ENCODE measurements around the gene HK2.
"Not testable (repeated sequence)": the region's sequence is repeated elsewhere in the genome, so short reads cannot be mapped to it uniquely, and the experiment has no call there.

The HK2 gene

GRCh38 chr2:74891136-74891764, 57.3 kb downstream of the HK2 start:
- Histone ChIP-seq H3K4me1 (ENCODE audit: insufficient read depth, low read length) (no peaks in the 10 kb centered on the region), H3K9ac (ENCODE audit: low read depth, low read length) (no peak overlapping the region), H3K79me2 (ENCODE audit: insufficient read depth, low read length) (no peaks in the 10 kb centered on the region), H3K4me3 (ENCODE audit: low read depth in 1 of 2, low read length in 2 of 2) (no peak overlapping the region), H3K27me3 (ENCODE audit: insufficient read depth, low read length, poor library complexity) (no peaks in the 10 kb centered on the region), H3K36me3 (ENCODE audit: insufficient read depth, low read length) (peaks cover 74% of the 10 kb centered on the region), H3K27ac (ENCODE audit: low read length) (no peak overlapping the region), H2AFZ (ENCODE audit: low read depth, low read length) (no peak overlapping the region), H4K20me1 (ENCODE audit: insufficient read depth, low read length) (no peaks in the 10 kb centered on the region), H3K9me3 (ENCODE audit: insufficient read depth, low read length, severe bottlenecking) (no peaks in the 10 kb centered on the region), H3K4me2 (ENCODE audit: insufficient read depth, low read length) (no peak overlapping the region)
- DNase-seq = no peak
- no peak for TF ChIP-seq CTCF (IDR thresholded peaks at IDR 0.05; ENCODE audit: borderline replicate concordance, extremely low read depth, low read length, poor library complexity, severe bottlenecking)
- no peak for TF ChIP-seq EZH2 (IDR thresholded peaks at IDR 0.05; ENCODE audit: borderline replicate concordance, low read depth, low read length, severe bottlenecking)
- no peak for ATAC-seq (ENCODE audit: insufficient read depth, low read depth)

- H3K4me3 ChIP-seq (ENCODE audit: low read depth in 1 of 2, low read length in 2 of 2); H3K9ac ChIP-seq (ENCODE audit: low read depth, low read length); H3K27me3 ChIP-seq (ENCODE audit: insufficient read depth, low read length, poor library complexity); DNase-seq; H3K4me2 ChIP-seq (ENCODE audit: insufficient read depth, low read length); H2AFZ ChIP-seq (ENCODE audit: low read depth, low read length); H4K20me1 ChIP-seq (ENCODE audit: insufficient read depth, low read length); H3K27ac ChIP-seq (ENCODE audit: low read length); H3K9me3 ChIP-seq (ENCODE audit: insufficient read depth, low read length, severe bottlenecking); ATAC-seq (ENCODE audit: insufficient read depth, low read depth); H3K4me1 ChIP-seq (ENCODE audit: insufficient read depth, low read length); H3K79me2 ChIP-seq (ENCODE audit: insufficient read depth, low read length): not testable (repeated sequence)
- peaks cover 68% of the 10 kb centered on the region for H3K36me3 ChIP-seq (ENCODE audit: insufficient read depth, low read length)
Measured at GRCh38 chr2:74891816-74892215, 57.9 kb downstream of the HK2 start.

GRCh38 chr2:74892609-74893008, 58.7 kb downstream of the HK2 start:
- Histone ChIP-seq H3K27ac (ENCODE audit: low read length) (no peak overlapping the region), H3K4me3 (ENCODE audit: low read depth in 1 of 2, low read length in 2 of 2) (no peak overlapping the region), H3K4me1 (ENCODE audit: insufficient read depth, low read length) (no peaks in the 10 kb centered on the region), H3K9ac (ENCODE audit: low read depth, low read length) (no peak overlapping the region), H3K9me3 (ENCODE audit: insufficient read depth, low read length, severe bottlenecking) (no peaks in the 10 kb centered on the region), H3K79me2 (ENCODE audit: insufficient read depth, low read length) (no peaks in the 10 kb centered on the region), H3K4me2 (ENCODE audit: insufficient read depth, low read length) (no peak overlapping the region), H3K36me3 (ENCODE audit: insufficient read depth, low read length) (peaks cover 60% of the 10 kb centered on the region), H4K20me1 (ENCODE audit: insufficient read depth, low read length) (no peaks in the 10 kb centered on the region), H3K27me3 (ENCODE audit: insufficient read depth, low read length, poor library complexity) (no peaks in the 10 kb centered on the region), H2AFZ (ENCODE audit: low read depth, low read length) (no peak overlapping the region)
- ATAC-seq (ENCODE audit: insufficient read depth, low read depth) (no peak), DNase-seq (no peak)
- TF ChIP-seq CTCF (IDR thresholded peaks at IDR 0.05; ENCODE audit: borderline replicate concordance, extremely low read depth, low read length, poor library complexity, severe bottlenecking) (no peak), EZH2 (IDR thresholded peaks at IDR 0.05; ENCODE audit: borderline replicate concordance, low read depth, low read length, severe bottlenecking) (no peak)

- no peak overlapping the region for H3K4me2 ChIP-seq (ENCODE audit: insufficient read depth, low read length)
- no peak overlapping the region for H2AFZ ChIP-seq (ENCODE audit: low read depth, low read length)
- no peaks in the 10 kb centered on the region for H3K9me3 ChIP-seq (ENCODE audit: insufficient read depth, low read length, severe bottlenecking)
- no peaks in the 10 kb centered on the region for H3K4me1 ChIP-seq (ENCODE audit: insufficient read depth, low read length)
- H3K27ac ChIP-seq (ENCODE audit: low read length) = no peak overlapping the region
- H3K27me3 ChIP-seq (ENCODE audit: insufficient read depth, low read length, poor library complexity) = no peaks in the 10 kb centered on the region
- H3K36me3 ChIP-seq (ENCODE audit: insufficient read depth, low read length) = peaks cover 53% of the 10 kb centered on the region
- H3K9ac ChIP-seq (ENCODE audit: low read depth, low read length) = no peak overlapping the region
- TF ChIP-seq CTCF (IDR thresholded peaks at IDR 0.05; ENCODE audit: borderline replicate concordance, extremely low read depth, low read length, poor library complexity, severe bottlenecking) = no peak
- no peak for TF ChIP-seq EZH2 (IDR thresholded peaks at IDR 0.05; ENCODE audit: borderline replicate concordance, low read depth, low read length, severe bottlenecking)
- ATAC-seq (ENCODE audit: insufficient read depth, low read depth) (no peak), DNase-seq (no peak)
- H4K20me1 ChIP-seq (ENCODE audit: insufficient read depth, low read length) = no peaks in the 10 kb centered on the region
- no peaks in the 10 kb centered on the region for H3K79me2 ChIP-seq (ENCODE audit: insufficient read depth, low read length)
- no peak overlapping the region for H3K4me3 ChIP-seq (ENCODE audit: low read depth in 1 of 2, low read length in 2 of 2)
Measured at GRCh38 chr2:74893332-74893731, 59.4 kb downstream of the HK2 start.

All from DND-41 (cell line).